NCI-H526 treated with DMSO at 0.1 percent for 48 hours (cell line): ENCODE results near the gene KATNAL1.

ENCODE experiments used
- DNase-seq: peaks from one replicate; lab custom pipeline; 2025; lab: John Stamatoyannopoulos, UW

Gene KATNAL1

GRCh38 chr13:30307194-30307970, at the start of gene KATNAL1:
TSS of gene KATNAL1 (minus strand) at chr13:30307551. CDS start at chr13:30283777, 23,774 bp downstream.
- DNase-seq, result peak; percentile 89

GRCh38 chr13:30355839-30356238, 48.5 kb upstream of the KATNAL1 start:
- no peak for DNase-seq

GRCh38 chr13:30355384-30355699, 48.0 kb upstream of the KATNAL1 start:
- DNase-seq, result no peak

- DNase-seq, result no peak
Observed at GRCh38 chr13:30354493-30355383, 47.4 kb upstream of the KATNAL1 start.

GRCh38 chr13:30353471-30354215, 46.3 kb upstream of the KATNAL1 start:
- DNase-seq, result peak; percentile 74

GRCh38 chr13:30353060-30353459, 45.7 kb upstream of the KATNAL1 start:
- DNase-seq, result no peak

GRCh38 chr13:30352121-30352520, 44.8 kb upstream of the KATNAL1 start:
- DNase-seq, result no peak

- no peak for DNase-seq
Observed at GRCh38 chr13:30346789-30347167, 39.4 kb upstream of the KATNAL1 start.

- DNase-seq, result no peak
Observed at GRCh38 chr13:30346153-30346788, 38.9 kb upstream of the KATNAL1 start.

GRCh38 chr13:30345426-30346100, 38.2 kb upstream of the KATNAL1 start:
- no peak for DNase-seq

- DNase-seq, result peak; percentile 52
Observed at GRCh38 chr13:30341815-30342570, 34.6 kb upstream of the KATNAL1 start.

- DNase-seq, result no peak
Observed at GRCh38 chr13:30340331-30341250, 33.2 kb upstream of the KATNAL1 start.

- DNase-seq, result no peak
Observed at GRCh38 chr13:30339738-30340330, 32.5 kb upstream of the KATNAL1 start.

GRCh38 chr13:30338952-30339351, 31.6 kb upstream of the KATNAL1 start:
- DNase-seq, result no peak

- DNase-seq, result no peak
Observed at GRCh38 chr13:30338331-30338851, 31.0 kb upstream of the KATNAL1 start.

- DNase-seq, result no peak
Observed at GRCh38 chr13:30337061-30337610, 29.8 kb upstream of the KATNAL1 start.

GRCh38 chr13:30334663-30335386, 27.5 kb upstream of the KATNAL1 start:
- DNase-seq, result no peak

- no peak for DNase-seq
Observed at GRCh38 chr13:30333616-30334015, 26.3 kb upstream of the KATNAL1 start.
